GM19328 (cell line): ENCODE results near the gene ZNF165.
"Not testable (repeated sequence)": the region's sequence is repeated elsewhere in the genome, so short reads cannot be mapped to it uniquely, and the experiment has no call there.

Experiments used
- ATAC-seq: cut with Tn5 transposase; IDR thresholded peaks from one replicate; pipeline ENCODE4 v1.9.1; 2021; ENCODE audit warnings: mild to moderate bottlenecking, moderate library complexity; ENCODE audit not compliant: unreplicated experiment

The ZNF165 gene

DNA sequence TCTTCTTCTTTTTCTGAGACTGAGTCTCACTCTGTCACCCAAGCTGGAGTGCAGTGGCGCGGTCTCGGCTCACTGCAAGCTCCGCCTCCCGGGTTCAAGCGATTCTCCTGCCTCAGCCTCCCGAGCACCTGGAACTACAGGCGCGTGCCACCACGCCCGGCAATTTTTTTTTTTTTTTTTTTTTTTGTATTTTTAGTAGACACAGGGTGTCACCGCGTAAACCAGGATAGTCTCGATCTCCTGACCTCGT is at the start of gene ZNF165:
ZNF165 (plus strand) TSS at position 188 of the 250 bp plus-strand sequence. CDS start 4,913 bp downstream, outside the sequence.
- peak; percentile 23 for ATAC-seq

DNA sequence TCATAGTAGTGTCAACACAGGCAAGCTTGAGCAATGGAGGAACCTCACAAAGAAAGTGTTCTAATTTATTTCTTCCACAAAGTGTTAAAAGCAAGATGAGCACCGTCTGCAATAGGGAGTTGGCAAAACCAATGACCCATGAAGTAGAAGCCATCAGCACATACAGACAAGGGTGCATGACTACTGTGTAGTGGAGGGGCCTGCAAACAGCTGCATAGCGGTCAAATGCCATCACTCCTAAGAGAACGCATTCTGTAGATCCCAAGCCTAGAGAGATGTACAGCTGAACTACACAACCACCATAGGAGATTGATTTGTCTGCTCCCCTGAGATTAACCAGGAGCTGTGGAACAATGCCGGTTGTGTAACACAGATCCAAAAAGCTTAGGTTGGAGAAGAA is 26.8 kb upstream of the ZNF165 start:
- no peak for ATAC-seq

DNA sequence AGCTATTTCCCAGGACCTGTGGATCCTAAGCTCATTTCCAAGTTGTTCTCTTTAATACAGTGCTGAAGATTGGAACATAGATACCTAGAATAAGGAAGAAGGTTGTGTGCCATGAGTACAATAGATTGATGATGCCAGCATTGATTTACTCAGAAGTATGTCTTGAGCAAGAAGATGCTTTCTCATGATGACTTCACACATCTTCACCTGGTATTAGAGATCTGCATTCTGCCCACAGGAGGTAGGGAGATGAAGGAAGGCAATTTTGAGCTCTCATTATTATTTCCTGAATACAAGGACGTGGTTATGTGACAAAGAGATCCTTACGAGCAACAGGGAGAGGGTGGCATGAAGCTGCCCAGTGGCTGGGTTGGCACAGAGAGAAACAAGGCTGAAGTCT is 20.0 kb upstream of the ZNF165 start:
- ATAC-seq = no peak

GRCh38 chr6:28064272-28064671 is 16.1 kb upstream of the ZNF165 start:
- ATAC-seq = no peak

GRCh38 chr6:28068067-28068466 is 12.3 kb upstream of the ZNF165 start:
- no peak for ATAC-seq

DNA sequence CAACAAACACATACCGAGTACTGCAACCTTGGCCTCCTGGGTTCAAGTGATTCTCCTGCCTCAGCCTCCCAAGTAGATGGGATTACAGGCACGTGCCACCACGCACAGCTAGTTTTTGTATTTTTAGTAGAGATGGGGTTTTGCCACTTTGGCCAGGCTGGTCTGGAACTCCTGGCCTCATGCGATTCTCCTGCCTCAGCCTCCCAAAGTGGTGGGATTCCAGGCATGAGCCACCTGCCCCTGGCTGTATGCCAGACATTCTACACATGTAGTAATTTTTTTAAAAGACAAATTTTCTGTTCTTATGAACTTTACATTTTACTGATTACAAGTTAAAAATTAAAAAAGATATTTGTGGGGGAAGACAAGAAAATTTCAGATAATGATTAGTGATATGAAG is 9.4 kb upstream of the ZNF165 start:
- ATAC-seq = not testable (repeated sequence)

DNA sequence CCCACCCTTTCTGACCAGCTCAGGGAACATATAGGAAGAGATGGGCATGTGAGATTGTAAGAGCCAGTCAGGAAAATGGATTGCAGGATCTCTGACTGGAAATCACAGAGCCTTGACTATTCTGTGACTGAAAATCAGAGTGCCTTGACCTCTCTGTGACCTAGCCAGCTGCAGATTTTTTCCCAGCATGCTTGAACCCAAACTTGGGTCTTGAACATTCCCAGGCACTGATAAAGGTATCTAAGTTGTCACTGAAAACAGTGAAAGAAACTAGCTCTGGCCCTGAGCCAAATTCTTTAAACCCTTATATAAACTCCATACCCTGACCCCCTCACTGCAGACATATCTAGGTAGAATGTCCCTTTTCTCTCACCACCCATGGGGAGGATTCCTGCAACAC is 2.3 kb upstream of the ZNF165 start:
- no peak for ATAC-seq

DNA sequence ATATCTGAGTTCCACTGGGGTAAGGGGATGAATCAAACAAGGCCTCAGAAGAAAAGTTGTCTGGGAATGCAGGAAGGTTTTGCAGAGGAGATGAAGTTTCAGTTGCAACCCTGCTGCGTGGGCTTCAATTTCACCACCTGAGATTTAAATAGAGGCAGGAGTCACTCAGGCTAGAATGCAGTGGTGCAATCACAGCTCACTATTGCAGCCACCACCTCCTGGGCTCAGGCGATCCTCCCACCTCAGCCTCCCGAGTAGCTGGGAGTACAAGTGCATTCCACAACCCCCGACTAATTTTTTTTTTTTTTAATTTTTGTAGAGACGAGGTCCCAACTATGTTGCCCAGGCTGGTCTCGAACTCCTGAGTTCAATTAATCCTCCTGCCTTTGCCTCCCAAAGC is 1.5 kb upstream of the ZNF165 start:
- no peak for ATAC-seq

DNA sequence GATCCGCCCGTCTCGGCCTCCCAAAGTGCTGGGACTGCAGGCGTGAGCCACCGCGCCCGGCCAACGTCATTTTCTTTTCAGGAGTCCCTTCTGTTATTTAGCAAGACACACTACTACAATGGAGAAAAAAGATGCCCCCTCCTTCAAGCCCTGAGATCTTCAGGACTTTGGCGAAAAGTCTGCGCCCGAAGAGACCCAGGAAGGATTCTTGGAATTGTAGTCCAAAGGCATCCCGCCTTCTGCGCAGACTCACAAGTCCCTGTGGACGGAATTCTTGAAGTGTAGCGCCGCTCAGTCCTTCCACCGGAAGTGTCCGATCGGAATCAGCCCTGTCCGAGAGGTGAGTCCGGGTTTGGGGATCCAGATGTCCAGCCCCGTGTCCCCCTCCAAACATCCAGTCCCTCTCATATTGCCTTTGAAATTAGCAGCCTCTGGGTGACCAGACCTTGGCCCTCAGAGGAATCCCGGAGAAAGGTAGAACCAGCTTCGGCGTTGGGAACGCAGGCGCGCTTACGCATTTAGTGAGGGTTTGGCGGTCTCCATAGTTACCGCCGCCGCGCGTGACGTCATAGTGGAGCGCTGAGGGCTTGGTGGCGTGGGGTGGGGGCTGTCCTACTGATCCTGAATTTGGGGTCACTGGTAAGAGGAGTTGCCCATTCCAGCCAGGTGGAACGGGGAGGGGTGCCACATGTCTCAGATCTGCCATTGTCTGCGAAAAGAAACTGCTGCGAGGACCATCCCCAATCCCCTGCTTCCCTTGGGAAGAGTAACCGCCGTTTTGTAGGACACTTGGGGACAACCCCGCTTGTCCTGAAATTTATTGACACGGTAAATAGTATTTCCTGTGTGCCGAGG is 490 bp downstream of the ZNF165 start:
- ATAC-seq = peak; percentile 66

DNA sequence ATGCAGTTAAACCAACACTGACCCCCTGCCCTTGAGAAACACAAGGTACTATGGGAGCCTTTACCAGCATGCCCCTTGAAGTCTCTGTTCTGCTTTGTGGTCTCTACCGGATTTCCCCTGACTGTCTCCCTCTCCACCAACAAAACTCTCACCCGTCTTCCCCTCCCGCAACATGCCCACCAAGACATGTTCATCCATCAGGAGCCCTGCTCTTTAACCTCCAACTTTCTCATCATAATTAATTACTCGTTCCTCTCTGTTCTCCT is 1.1 kb downstream of the ZNF165 start:
- ATAC-seq = no peak

- ATAC-seq = no peak
Observed at GRCh38 chr6:28082939-28083338, 2.6 kb downstream of the ZNF165 start.

GRCh38 chr6:28089054-28089453 is 8.7 kb downstream of the ZNF165 start:
- no peak for ATAC-seq

DNA sequence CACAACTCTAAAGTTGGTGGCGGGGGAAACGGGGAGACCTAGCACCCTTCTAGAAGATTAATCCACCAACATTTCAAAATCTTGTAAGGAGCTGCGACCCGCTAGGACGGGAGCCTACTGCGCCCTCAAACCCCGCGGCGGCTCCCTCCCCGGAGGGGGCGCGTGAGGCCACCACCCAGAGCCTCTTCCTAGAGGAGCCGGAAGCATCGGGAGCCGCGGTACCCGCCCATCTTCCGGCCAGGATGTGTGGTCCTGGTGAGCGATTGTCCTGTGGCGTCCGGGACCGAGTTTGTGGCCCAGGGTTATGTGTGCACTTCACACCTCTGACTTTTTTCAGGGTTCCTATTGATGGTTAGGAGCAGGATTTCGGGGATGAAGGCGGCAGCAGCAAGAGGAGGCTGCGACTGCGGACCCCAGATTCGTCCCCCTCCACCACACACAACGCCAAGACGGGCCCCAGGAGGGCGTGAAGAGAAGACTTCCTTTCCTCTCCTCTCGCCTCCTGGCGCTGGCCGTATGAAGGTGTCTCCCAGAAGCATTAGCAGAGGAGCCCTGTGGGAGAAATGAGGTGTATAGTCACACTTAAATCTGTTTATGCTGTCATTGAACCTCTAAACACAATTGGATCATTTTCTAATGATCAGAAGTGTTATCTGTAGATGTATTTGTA is 10.7 kb downstream of the ZNF165 start:
- ATAC-seq = no peak

DNA sequence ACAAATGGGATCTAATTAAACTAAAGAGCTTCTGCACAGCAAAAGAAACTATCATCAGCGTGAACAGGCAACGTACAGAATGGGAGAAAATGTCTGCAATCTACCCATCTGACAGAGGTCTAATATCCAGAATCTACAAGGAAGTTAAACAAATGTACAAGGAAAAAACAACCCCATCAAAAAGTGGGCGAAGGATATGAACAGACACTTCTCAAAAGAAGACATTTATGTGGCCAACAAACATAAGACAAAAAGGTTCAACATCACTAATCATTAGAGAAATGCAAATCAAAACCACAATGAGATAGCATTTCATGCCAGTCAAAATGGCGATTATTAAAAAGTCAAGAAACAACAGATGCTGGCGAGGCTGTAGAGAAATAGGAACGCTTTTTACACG is 21.9 kb downstream of the ZNF165 start:
- not testable (repeated sequence) for ATAC-seq

- not testable (repeated sequence) for ATAC-seq
Observed at GRCh38 chr6:28102699-28103098, 22.3 kb downstream of the ZNF165 start.

- ATAC-seq = peak; percentile 97
Observed at GRCh38 chr6:28104392-28105244, 24.2 kb downstream of the ZNF165 start.

DNA sequence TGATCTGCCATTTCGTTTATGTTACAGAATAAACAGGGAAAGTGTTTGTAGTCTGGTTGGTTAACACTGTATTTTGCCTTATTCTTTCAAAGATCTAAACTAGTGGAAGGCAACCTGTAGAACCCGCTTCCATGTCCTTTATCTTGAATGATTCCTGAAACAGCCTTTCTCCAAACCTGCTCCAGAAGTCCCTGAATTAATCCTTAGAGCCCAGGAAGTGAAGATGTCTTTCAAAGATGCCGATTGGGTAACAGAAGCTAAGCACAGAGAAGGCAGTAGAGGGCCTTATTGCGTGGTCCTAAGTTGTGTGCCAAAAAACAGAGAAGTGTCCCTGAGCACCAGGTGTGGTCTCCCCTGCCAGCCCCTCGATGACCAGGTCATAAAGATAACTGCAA is 24.9 kb downstream of the ZNF165 start:
- peak; percentile 31 for ATAC-seq

DNA sequence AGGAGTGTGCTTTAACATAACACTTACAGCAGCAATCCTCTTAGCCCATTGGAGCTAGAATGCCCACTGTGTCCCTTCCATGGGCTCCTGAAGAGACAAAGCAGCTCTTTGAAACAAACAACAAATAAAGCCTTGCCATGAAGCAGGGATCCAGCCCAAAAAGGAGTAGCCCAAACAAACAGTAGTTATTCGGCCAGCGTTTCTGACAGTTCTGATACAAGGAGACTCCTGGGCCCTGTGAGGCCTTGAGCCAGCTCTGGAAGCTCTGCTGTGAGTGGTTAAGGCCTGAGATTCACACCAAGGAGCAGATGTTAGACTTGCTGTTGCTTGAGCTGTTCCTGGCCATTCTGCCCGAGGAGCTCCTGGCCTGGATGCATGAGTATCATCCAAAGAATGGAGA is 27.1 kb downstream of the ZNF165 start:
- ATAC-seq = no peak

DNA sequence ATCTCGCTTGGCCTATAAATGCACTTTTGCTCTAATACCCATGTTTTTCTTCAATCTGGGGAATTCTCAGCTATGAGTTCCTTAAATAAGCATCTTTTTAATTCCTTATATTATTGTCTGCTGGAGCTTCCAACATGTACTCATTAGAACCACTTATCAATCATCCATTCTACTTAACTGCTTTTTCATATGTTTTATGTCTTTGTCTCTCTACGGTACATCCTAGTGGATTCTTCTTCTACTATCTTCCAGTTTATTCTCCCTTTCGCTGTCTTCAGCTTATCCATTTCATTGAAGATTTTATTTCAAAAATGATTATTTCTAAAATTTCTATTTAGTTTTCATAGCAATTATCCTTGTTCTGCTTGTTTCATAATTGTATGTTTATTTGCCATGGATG is 31.6 kb downstream of the ZNF165 start:
- no peak for ATAC-seq

GRCh38 chr6:28115799-28116198 is 35.4 kb downstream of the ZNF165 start:
- ATAC-seq = no peak

DNA sequence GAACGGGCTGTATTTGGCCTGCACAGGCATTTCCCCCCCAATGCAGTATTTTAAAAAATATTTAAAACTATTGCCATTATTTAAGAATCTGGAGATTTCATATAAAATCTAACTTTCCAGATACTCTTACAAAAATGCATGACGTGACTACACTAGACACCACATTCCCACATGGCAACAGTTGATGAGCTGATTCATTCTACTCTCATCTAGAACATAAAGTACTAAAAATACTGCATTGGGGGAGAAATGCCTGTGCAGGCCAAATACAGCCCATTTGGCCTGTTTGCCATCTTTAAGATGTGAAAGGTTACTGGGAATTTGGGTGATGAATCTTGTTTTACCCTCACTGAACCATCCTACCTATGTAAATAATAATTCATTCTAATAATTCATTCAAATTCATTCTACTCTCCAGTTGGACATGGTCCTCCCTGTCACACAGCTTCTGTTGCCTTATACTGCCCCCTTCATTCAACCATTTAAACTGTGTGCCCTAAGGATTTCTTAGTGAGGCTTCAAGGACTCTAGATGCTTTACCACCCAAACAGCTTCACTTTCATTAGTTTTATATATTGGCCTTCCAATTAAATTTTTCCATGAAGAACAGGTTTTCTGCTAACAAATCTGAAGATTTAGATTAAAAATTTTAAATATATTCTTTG is 37.1 kb downstream of the ZNF165 start:
- no peak for ATAC-seq
